ENCODE data around the gene SLC15A2. TPM values are rescaled to one million over a fixed set of nuclear protein-coding genes. Genes with fewer than 3 reads are reported as not detected.
A peak's percentile ranks its signal among the peaks of the same experiment; 100 is the strongest.

The SLC15A2 gene
- total RNA-seq, 1 donor from 2014 or later = 0.89 TPM

DNA sequence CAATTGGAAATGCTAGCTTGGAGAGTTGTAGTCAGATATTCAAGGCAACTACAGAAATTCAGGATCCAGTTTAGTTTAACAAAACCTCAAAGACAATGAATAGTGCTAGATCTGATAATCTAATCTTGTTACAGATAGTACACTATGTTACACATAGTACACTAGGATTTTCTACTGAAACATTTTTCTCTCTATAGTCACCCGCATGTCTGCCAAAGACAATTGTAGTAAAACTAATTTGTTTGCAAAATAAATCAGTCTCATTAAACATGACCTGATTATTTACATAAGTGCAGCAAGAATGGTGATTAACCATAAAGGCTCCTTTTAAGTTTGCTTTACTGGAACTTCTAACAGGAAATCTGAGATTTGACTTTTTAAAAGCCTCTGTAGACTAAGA lies 75.8 kb downstream of the SLC15A2 start:
- H3K27ac Mint-ChIP-seq (ENCODE audit: unreplicated experiment) = no peak overlapping the region
- no peaks in the 10 kb centered on the region for H3K4me1 ChIP-seq (ENCODE audit: insufficient read depth, low read length)
- no peak overlapping the region for H3K4me3 ChIP-seq (ENCODE audit: insufficient read depth, low read depth, low read length)
- DNase-seq (ENCODE audit: low read depth) = peak; percentile 52
- H3K9me3 ChIP-seq (ENCODE audit: insufficient read depth, low read depth, low read length) = no peaks in the 10 kb centered on the region
- H3K36me3 ChIP-seq (ENCODE audit: insufficient read depth, low read length) = no peaks in the 10 kb centered on the region
- H3K4me1 Mint-ChIP-seq (ENCODE audit: low read depth, unreplicated experiment) = no peaks in the 10 kb centered on the region
- no peaks in the 10 kb centered on the region for H4K20me1 ChIP-seq (ENCODE audit: insufficient read depth, low read length)
- no peak for FAIRE-seq
- no peak overlapping the region for H3K4me3 Mint-ChIP-seq (ENCODE audit: unreplicated experiment)
- H3K27me3 ChIP-seq (ENCODE audit: insufficient read depth, low read length) = no peaks in the 10 kb centered on the region
- H3K27ac ChIP-seq (ENCODE audit: low read depth, low read length) = no peak overlapping the region
- no peaks in the 10 kb centered on the region for H3K27me3 Mint-ChIP-seq (ENCODE audit: low read depth, unreplicated experiment)
- TF ChIP-seq, protein P1, sequence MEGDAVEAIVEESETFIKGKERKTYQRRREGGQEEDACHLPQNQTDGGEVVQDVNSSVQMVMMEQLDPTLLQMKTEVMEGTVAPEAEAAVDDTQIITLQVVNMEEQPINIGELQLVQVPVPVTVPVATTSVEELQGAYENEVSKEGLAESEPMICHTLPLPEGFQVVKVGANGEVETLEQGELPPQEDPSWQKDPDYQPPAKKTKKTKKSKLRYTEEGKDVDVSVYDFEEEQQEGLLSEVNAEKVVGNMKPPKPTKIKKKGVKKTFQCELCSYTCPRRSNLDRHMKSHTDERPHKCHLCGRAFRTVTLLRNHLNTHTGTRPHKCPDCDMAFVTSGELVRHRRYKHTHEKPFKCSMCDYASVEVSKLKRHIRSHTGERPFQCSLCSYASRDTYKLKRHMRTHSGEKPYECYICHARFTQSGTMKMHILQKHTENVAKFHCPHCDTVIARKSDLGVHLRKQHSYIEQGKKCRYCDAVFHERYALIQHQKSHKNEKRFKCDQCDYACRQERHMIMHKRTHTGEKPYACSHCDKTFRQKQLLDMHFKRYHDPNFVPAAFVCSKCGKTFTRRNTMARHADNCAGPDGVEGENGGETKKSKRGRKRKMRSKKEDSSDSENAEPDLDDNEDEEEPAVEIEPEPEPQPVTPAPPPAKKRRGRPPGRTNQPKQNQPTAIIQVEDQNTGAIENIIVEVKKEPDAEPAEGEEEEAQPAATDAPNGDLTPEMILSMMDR (IDR thresholded peaks at IDR 0.05; ENCODE audit: insufficient read depth, low read depth, low read length) = no peak
- TF ChIP-seq EZH2 (IDR thresholded peaks at IDR 0.05; ENCODE audit: insufficient read depth, low read length) = no peak
- no peak overlapping the region for H3K4me2 ChIP-seq (ENCODE audit: low read length)
- peaks cover 8% of the 10 kb centered on the region for H3K9me3 Mint-ChIP-seq (ENCODE audit: unreplicated experiment)
- H2AFZ ChIP-seq (ENCODE audit: low read depth, low read length) = no peak overlapping the region
- H3K36me3 Mint-ChIP-seq (ENCODE audit: low read depth, unreplicated experiment) = no peaks in the 10 kb centered on the region
- no peaks in the 10 kb centered on the region for H3K79me2 ChIP-seq (ENCODE audit: insufficient read depth, low read length)
- no peak overlapping the region for H3K9ac ChIP-seq (ENCODE audit: low read length)

DNA sequence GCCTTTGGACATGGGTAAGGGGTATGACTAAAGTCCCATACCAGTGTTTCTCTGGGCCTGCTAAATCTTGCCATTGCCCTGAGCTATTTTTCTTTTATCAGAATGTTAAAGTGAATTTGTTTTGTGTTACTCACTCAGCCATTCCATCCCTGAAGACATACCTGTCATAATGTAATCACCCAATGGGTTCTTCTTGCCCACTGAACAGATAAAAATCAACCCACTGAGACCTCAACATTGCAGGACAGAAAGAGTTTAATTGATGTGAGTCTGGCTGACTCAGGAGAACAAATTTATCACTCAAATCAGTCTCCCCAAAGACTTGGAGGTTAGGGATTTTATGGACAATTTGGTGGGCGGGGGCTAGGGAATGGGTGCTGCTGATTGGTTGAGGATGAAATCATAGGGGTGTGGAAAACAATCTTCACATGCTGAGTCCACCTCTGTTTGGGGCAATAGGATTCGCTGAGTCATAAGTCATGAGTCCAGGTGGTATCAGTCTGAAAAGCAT lies 80.5 kb downstream of the SLC15A2 start:
- FAIRE-seq = no peak

More for the DNA sequence above, 80.5 kb downstream of the SLC15A2 start:
- Histone ChIP-seq H3K9ac (ENCODE audit: low read length) (no peak overlapping the region), H3K4me1 (ENCODE audit: insufficient read depth, low read length) (no peaks in the 10 kb centered on the region), H3K4me2 (ENCODE audit: low read length) (no peak overlapping the region), H3K27me3 (ENCODE audit: insufficient read depth, low read length) (no peaks in the 10 kb centered on the region), H3K4me3 (ENCODE audit: insufficient read depth, low read depth, low read length) (no peak overlapping the region), H3K27ac (ENCODE audit: low read depth, low read length) (no peak overlapping the region), H3K79me2 (ENCODE audit: insufficient read depth, low read length) (no peaks in the 10 kb centered on the region), H3K36me3 (ENCODE audit: insufficient read depth, low read length) (no peaks in the 10 kb centered on the region), H3K9me3 (ENCODE audit: insufficient read depth, low read depth, low read length) (no peaks in the 10 kb centered on the region), H2AFZ (ENCODE audit: low read depth, low read length) (no peak overlapping the region), H4K20me1 (ENCODE audit: insufficient read depth, low read length) (no peaks in the 10 kb centered on the region)
- Mint-ChIP-seq H3K4me3 (ENCODE audit: unreplicated experiment) (no peak overlapping the region), H3K36me3 (ENCODE audit: low read depth, unreplicated experiment) (no peaks in the 10 kb centered on the region), H3K9me3 (ENCODE audit: unreplicated experiment) (peaks cover 12% of the 10 kb centered on the region), H3K4me1 (ENCODE audit: low read depth, unreplicated experiment) (no peaks in the 10 kb centered on the region), H3K27me3 (ENCODE audit: low read depth, unreplicated experiment) (no peaks in the 10 kb centered on the region), H3K27ac (ENCODE audit: unreplicated experiment) (no peak overlapping the region)
- no peak for TF ChIP-seq EZH2 (IDR thresholded peaks at IDR 0.05; ENCODE audit: insufficient read depth, low read length)
- TF ChIP-seq, protein P1 (IDR thresholded peaks at IDR 0.05; ENCODE audit: insufficient read depth, low read depth, low read length) = no peak
- peak; percentile 22 for DNase-seq (ENCODE audit: low read depth)
